Measurements from ENCODE around the gene ERO1B.

GRCh38 chr1:236207121-236207520 is 74.6 kb downstream of the ERO1B start:
- TF ChIP-seq CTCF (conservative IDR thresholded peaks at IDR 0.05 in 1 of 2, IDR thresholded peaks at IDR 0.05 in 1 of 2; ENCODE audit: low read depth in 1 of 2, low read length in 2 of 2) (no peak), EZH2 (IDR thresholded peaks at IDR 0.05; ENCODE audit: low read length, missing control alignments) (no peak)

Measured in fibroblast of lung (primary cell).